ENCODE data around the gene CHTF18.

The CHTF18 gene

GRCh38 chr16:830107-830870, 41.9 kb downstream of the CHTF18 start:
- DNase-seq (ENCODE audit: extremely low read depth, low read depth), result no peak
- TF ChIP-seq CTCF (IDR thresholded peaks at IDR 0.05; ENCODE audit: low read depth, low read length), result no peak

GRCh38 chr16:830871-831570, 42.6 kb downstream of the CHTF18 start:
- DNase-seq (ENCODE audit: extremely low read depth, low read depth), result no peak
- TF ChIP-seq CTCF (IDR thresholded peaks at IDR 0.05; ENCODE audit: low read depth, low read length), result no peak

GRCh38 chr16:831571-832413, 43.4 kb downstream of the CHTF18 start:
- no peak for DNase-seq (ENCODE audit: extremely low read depth, low read depth)
- no peak for TF ChIP-seq CTCF (IDR thresholded peaks at IDR 0.05; ENCODE audit: low read depth, low read length)

GRCh38 chr16:832652-833336, 44.4 kb downstream of the CHTF18 start:
- no peak for DNase-seq (ENCODE audit: extremely low read depth, low read depth)
- TF ChIP-seq CTCF (IDR thresholded peaks at IDR 0.05; ENCODE audit: low read depth, low read length), result no peak

- TF ChIP-seq CTCF (IDR thresholded peaks at IDR 0.05; ENCODE audit: low read depth, low read length), result no peak
These were observed 45.0 kb downstream of the CHTF18 start for GRCh38 chr16:833411-833810.

GRCh38 chr16:835373-835772, 47.0 kb downstream of the CHTF18 start:
- no peak for DNase-seq (ENCODE audit: extremely low read depth, low read depth)
- no peak for TF ChIP-seq CTCF (IDR thresholded peaks at IDR 0.05; ENCODE audit: low read depth, low read length)

More at GRCh38 chr16:833411-833810, 45.0 kb downstream of the CHTF18 start:
- no peak for DNase-seq (ENCODE audit: extremely low read depth, low read depth)
